Urinary bladder (tissue), 4 donors: ENCODE data around the gene MUC12. TPM values are rescaled to one million over a fixed set of nuclear protein-coding genes. Genes with fewer than 3 reads are reported as not detected.
"Not testable (repeated sequence)": the region's sequence is repeated elsewhere in the genome, so short reads cannot be mapped to it uniquely, and the experiment has no call there.

ENCODE experiments used
- DNase-seq: peaks from one replicate; pipeline ENCODE4 v3.0.0-alpha.2; 2015; ENCODE audit errors: extremely low spot score
- H3K27ac ChIP-seq: one replicate; pipeline ENCODE4 v1.5.1; 2013; ENCODE audit warnings: low read depth, mild to moderate bottlenecking, moderate library complexity
- H3K36me3 ChIP-seq: one replicate; pipeline ENCODE4 v1.6.1; 2013; ENCODE audit warnings: mild to moderate bottlenecking, moderate library complexity; ENCODE audit not compliant: insufficient read depth
- H3K4me1 ChIP-seq: one replicate; pipeline ENCODE4 v1.6.1; 2013; ENCODE audit warnings: mild to moderate bottlenecking, moderate library complexity; ENCODE audit not compliant: insufficient read depth
- H3K4me3 ChIP-seq: one replicate; pipeline ENCODE4 v1.5.1; 2013; ENCODE audit warnings: low read depth, low read length
- WGBS: extraction: QIAGEN DNeasy Blood & Tissue Kit; methylation state at CpG from one replicate; pipeline ENCODE4 v1.1.7; 2013; 5-methylcytosine and 5-hydroxymethylcytosine counted together
- polyA plus RNA-seq: library from polyadenylated mRNA; stranded (reverse); fragments of 200-250 nt; gene quantifications from one replicate; pipeline ENCODE4 v1.2.3, GENCODE V29; 2013
- total RNA-seq: library from RNA; depleted of rRNA; stranded (reverse); fragments of >200 nt; gene quantifications from one replicate; pipeline ENCODE4 v1.2.3, GENCODE V29; 2014
- donor health status: healthy with polysubstance abuse.
- donor health status: healthy.

The MUC12 gene
- total and polyA plus RNA-seq, 2 donors = 1.1 to 2.1 TPM

DNA sequence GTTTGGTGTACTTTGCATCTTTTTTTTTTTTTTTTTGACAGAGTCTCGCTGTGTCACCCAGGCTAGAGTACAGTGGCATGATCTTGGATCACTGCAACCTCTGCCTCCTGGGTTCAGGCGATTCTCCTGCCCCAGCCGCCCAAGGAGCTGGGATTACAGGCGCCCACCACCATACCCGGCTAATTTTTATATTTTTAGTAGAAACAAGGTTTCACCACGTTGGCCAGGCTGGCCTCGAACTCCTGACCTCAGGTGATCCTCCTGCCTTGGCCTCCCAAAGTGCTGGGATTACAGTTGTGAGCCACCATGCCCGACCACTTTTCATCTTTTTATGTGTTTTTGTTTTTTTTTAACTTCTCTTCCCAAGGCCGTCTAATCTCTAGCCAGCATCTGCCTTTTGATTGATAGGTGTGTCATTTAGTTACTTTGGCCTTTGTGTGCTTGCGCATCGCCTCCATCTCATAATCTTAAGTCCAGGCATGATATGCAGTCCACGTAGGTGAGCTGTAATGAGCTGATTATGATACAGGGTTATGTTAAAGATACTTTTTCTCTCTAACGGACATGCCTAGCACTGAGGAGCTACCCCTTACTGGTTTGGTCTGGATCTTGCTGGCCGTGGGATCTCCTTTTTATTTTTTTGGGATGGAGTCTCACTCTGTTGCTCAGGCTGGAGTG lies 15.0 kb downstream of the MUC12 start:
- not testable (repeated sequence) for H3K4me3 ChIP-seq, DNase-seq, H3K36me3 ChIP-seq, H3K4me1 ChIP-seq, H3K27ac ChIP-seq
- WGBS = 82% methylated on average over 14 of the region's 14 CpGs

- not testable (repeated sequence) for H3K4me1 ChIP-seq, H3K27ac ChIP-seq, H3K36me3 ChIP-seq, DNase-seq, H3K4me3 ChIP-seq
- WGBS = 68% methylated on average over 4 of the region's 4 CpGs
These were observed 15.8 kb downstream of the MUC12 start for GRCh38 chr7:100985033-100985797.

DNA sequence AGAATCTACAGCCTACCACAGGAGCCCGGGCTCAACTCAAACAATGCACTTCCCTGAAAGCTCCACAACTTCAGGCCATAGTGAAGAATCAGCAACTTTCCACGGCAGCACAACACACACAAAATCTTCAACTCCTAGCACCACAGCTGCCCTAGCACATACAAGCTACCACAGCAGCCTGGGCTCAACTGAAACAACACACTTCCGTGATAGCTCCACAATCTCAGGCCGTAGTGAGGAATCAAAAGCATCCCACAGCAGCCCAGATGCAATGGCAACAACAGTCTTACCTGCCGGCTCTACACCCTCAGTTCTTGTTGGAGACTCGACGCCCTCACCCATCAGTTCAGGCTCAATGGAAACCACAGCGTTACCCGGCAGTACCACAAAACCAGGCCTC lies 22.3 kb downstream of the MUC12 start:
- Histone ChIP-seq H3K27ac (no peak overlapping the region), H3K36me3 (no peaks in the 10 kb centered on the region), H3K4me1 (no peaks in the 10 kb centered on the region), H3K4me3 (no peak overlapping the region)
- DNase-seq = no peak
- WGBS = 92% methylated on average over 9 of the region's 9 CpGs

DNA sequence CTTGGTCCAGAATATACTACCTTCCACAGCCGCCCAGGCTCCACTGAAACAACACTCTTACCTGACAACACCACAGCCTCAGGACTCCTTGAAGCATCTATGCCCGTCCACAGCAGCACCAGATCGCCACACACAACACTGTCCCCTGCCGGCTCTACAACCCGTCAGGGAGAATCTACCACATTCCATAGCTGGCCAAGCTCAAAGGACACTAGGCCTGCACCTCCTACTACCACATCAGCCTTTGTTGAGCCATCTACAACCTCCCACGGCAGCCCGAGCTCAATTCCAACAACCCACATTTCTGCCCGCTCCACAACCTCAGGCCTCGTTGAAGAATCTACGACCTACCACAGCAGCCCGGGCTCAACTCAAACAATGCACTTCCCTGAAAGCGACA lies 22.9 kb downstream of the MUC12 start:
- not testable (repeated sequence) for H3K4me1 ChIP-seq, H3K27ac ChIP-seq, DNase-seq, H3K4me3 ChIP-seq, H3K36me3 ChIP-seq
- 88% methylated on average over 11 of the region's 12 CpGs for WGBS

GRCh38 chr7:100994671-100995070 lies 25.3 kb downstream of the MUC12 start:
- not testable (repeated sequence) for H3K4me1 ChIP-seq, H3K36me3 ChIP-seq, H3K4me3 ChIP-seq, H3K27ac ChIP-seq, DNase-seq
- WGBS = no CpG with 5 or more reads among the region's 9 CpGs

- WGBS = 82% methylated on average over 5 of the region's 10 CpGs
- DNase-seq, H3K4me1 ChIP-seq, H3K27ac ChIP-seq, H3K4me3 ChIP-seq, H3K36me3 ChIP-seq: not testable (repeated sequence)
These were observed 29.2 kb downstream of the MUC12 start for GRCh38 chr7:100998530-100998929.

DNA sequence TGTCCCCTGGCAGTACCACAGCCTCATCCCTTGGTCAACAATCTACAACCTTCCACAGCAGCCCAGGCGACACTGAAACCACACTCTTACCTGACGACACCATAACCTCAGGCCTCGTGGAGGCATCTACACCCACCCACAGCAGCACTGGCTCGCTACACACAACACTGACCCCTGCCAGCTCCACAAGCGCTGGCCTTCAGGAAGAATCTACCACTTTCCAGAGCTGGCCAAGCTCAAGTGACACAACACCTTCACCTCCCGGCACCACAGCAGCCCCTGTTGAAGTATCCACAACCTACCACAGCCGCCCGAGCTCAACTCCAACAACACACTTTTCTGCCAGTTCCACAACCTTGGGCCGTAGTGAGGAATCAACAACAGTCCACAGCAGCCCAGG lies 30.0 kb downstream of the MUC12 start:
- not testable (repeated sequence) for H3K4me1 ChIP-seq, H3K36me3 ChIP-seq, H3K4me3 ChIP-seq, DNase-seq, H3K27ac ChIP-seq
- WGBS = no CpG with 5 or more reads among the region's 9 CpGs

DNA sequence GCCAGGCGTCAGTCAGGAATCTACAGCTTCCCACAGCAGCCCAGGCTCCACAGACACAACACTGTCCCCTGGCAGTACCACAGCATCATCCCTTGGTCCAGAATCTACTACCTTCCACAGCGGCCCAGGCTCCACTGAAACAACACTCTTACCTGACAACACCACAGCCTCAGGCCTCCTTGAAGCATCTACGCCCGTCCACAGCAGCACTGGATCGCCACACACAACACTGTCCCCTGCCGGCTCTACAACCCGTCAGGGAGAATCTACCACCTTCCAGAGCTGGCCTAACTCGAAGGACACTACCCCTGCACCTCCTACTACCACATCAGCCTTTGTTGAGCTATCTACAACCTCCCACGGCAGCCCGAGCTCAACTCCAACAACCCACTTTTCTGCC lies 30.7 kb downstream of the MUC12 start:
- not testable (repeated sequence) for H3K27ac ChIP-seq, H3K4me3 ChIP-seq, H3K36me3 ChIP-seq, H3K4me1 ChIP-seq, DNase-seq
- 86% methylated on average over 10 of the region's 10 CpGs for WGBS

DNA sequence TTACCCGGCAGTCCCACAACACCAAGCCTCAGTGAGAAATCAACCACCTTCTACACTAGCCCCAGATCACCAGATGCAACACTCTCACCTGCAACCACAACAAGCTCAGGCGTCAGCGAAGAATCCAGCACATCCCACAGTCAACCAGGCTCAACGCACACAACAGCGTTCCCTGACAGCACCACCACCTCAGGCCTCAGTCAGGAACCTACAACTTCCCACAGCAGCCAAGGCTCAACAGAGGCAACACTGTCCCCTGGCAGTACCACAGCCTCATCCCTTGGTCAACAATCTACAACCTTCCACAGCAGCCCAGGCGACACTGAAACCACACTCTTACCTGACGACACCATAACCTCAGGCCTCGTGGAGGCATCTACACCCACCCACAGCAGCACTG lies 33.0 kb downstream of the MUC12 start:
- H3K4me3 ChIP-seq, H3K4me1 ChIP-seq, H3K27ac ChIP-seq, DNase-seq, H3K36me3 ChIP-seq: not testable (repeated sequence)
- WGBS = 95% methylated on average over 3 of the region's 8 CpGs

DNA sequence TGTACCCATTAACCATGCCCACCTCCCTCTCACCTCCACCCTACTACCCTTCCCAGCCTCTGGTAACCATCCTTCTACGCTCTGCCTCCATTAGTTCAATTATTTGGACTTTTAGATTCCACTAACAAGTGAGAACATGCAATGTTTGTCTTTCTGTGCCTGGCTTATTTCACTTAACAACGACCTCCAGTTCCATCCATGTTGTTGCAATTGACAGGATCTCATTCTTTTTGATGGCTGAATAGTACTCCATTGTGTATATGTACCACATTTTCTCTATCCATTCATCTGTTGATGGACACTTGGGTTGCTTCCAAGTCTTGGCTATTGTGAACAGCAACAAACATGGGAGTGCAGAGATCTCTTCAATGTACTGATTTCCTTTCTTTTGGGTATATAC lies 38.0 kb downstream of the MUC12 start:
- not testable (repeated sequence) for DNase-seq, H3K36me3 ChIP-seq

DNA sequence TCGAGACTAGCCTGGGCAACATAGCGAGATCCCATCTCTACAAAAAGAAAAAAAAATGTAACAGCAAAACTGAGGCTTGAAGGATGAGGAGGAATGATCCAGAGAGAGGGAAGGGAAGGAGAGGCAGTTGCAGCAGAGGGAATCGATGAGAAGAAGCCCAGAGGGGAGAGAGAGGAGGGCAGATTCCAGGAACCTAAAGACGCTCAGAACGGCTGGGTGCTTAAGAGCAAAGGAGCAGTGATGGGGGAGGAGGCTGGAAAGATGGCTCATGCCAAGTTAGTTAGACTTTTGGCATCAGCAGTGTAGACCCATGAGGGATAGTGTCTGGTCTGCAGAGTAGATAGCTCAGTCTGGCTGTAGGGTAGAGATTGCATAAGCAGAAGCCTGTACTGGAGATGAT lies 40.3 kb downstream of the MUC12 start:
- 83% methylated on average over 5 of the region's 5 CpGs for WGBS
- no peak overlapping the region for H3K27ac ChIP-seq
- no peaks in the 10 kb centered on the region for H3K4me1 ChIP-seq
- H3K4me3 ChIP-seq = no peak overlapping the region
- no peak for DNase-seq
- H3K36me3 ChIP-seq = no peaks in the 10 kb centered on the region

More for the DNA sequence above, 38.0 kb downstream of the MUC12 start:
- H3K4me1 ChIP-seq, H3K27ac ChIP-seq, H3K4me3 ChIP-seq: not testable (repeated sequence)
- 71% methylated on average over 2 of the region's 2 CpGs for WGBS

GRCh38 chr7:101012931-101013330 lies 43.6 kb downstream of the MUC12 start:
- Histone ChIP-seq H3K27ac (no peak overlapping the region), H3K36me3 (no peaks in the 10 kb centered on the region), H3K4me3 (no peak overlapping the region), H3K4me1 (no peaks in the 10 kb centered on the region)
- 94% methylated on average over 6 of the region's 6 CpGs for WGBS
- DNase-seq = no peak

GRCh38 chr7:101015626-101016025 lies 46.3 kb downstream of the MUC12 start:
- WGBS = 91% methylated on average over 8 of the region's 8 CpGs
- H3K36me3 ChIP-seq = no peaks in the 10 kb centered on the region
- no peak overlapping the region for H3K4me3 ChIP-seq
- H3K27ac ChIP-seq = no peak overlapping the region
- no peak for DNase-seq
- H3K4me1 ChIP-seq = no peaks in the 10 kb centered on the region

GRCh38 chr7:101017064-101017777 lies 47.9 kb downstream of the MUC12 start:
- H3K4me1 ChIP-seq = no peaks in the 10 kb centered on the region
- WGBS = under 1% methylated on average over 29 of the region's 29 CpGs
- DNase-seq = peak; percentile 72
- peak overlapping the region; percentile 42 for H3K27ac ChIP-seq
- H3K4me3 ChIP-seq = peak overlapping the region; percentile 55
- H3K36me3 ChIP-seq = no peaks in the 10 kb centered on the region
